SKM-1 treated with dmso at 0.1 percent for 144 hours (cell line): ENCODE measurements around the gene ST3GAL5.
"Not testable (repeated sequence)": the region's sequence is repeated elsewhere in the genome, so short reads cannot be mapped to it uniquely, and the experiment has no call there.

Source experiments
- DNase-seq: peaks from one replicate; lab custom pipeline; 2025; ENCODE audit not compliant: unreplicated experiment; lab: John Stamatoyannopoulos, UW

ST3GAL5 gene

DNA sequence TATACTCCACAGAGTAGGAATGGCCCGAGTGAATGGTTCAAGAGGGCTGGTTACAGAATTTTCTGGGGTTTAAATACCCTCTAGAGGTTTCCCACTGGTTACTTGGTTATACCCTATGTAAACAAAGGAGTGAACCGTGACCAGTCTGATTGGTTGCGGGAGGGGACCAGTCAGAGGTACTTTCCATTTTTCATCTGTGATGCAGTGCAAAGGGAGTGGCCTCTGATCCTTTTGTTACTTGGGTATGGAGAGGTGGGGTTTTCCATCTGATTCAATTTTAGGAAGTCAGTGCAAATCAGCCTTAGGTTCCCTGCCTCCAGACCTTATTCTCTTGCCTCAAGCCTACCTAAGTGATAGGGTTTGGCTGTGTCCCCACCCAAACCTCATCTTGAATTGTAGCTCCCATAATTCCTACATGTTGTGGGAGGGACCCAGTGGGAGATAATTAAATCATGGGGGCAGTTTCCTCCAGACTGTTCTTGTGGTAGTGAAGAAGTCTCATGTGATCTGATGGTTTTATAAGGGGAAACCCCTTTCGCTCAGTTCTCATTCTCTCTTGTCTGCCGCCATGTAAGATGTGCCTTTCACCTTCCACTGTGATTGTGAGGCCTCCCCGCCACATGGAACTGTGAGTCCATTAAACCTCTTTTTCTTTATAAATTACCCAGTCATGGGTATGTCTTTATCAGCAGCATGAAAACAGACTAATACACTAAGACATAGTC lies 5.9 kb upstream of the ST3GAL5 start:
- DNase-seq, result not testable (repeated sequence)

DNA sequence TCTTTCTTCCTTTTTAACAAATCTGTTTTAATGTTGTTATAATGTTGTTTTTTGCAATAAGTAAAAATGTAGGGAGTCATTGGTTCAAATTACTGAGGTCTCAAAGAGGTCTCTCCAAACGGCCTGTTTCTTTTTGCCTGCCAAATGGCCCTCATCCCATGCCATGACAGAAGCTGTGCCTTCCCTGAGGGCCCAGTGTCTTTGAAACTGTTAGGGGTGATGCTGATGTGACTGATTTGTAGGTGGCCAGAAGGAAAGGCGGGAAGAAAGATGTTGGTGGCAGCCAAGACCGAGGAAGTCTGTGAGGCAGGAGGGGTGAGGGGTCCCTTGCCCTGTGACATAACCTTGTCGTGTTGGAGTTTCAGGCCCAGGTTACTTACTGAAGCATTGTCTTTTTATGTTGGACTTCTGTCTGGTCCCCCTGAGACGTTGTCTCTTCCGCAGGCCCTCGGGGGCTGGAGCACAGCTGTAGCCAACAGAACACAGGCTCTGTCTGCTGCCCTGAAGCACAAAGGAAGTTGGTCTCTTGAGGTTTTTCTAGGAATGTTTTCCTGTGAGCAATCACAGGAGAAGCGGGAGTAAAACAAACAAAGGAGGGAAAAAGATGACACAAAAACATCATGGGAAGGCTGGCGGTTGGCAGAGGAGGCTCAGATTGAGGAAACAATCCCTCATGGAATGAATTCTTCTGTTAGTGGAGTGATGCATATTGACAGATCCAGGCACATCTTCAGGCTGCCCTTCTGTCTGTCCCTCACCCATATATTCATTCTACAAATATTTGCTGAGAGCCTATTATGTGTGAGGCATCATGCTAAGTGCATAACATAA lies 4.9 kb upstream of the ST3GAL5 start:
- DNase-seq, result no peak

DNA sequence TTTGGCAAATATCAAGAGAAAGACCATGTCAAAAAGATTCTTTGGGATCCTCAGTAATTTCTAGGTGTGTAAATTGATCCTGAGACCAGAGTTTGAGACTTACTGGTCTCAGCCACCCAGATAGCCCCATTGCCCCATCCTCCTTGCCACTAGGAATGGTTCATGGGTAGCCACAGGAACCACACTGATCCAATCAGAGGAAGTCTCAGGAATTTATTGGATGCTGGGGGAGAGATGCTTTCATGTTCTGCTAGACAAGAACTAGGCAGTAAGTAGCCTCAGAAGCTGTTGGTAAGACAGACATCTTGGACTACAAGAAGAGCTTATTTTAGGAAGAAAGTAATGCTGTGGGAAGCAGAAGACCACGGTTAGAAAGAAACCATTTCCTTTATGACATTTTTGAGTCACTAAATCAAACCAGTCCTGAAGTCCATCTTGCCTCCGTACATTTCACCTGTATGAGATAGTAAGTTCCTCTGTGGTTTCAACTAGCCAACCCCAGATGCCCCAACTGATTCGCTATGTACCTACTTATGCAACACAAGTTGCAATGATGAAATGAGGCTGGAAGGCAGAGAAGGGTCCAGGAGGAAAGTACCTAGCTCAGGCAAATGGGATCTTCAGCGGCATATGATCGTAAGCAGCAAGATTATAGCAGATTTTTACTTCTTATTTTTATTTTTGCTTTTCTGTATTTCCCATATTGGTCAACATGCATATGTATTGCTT lies 3.6 kb upstream of the ST3GAL5 start:
- DNase-seq, result no peak

DNA sequence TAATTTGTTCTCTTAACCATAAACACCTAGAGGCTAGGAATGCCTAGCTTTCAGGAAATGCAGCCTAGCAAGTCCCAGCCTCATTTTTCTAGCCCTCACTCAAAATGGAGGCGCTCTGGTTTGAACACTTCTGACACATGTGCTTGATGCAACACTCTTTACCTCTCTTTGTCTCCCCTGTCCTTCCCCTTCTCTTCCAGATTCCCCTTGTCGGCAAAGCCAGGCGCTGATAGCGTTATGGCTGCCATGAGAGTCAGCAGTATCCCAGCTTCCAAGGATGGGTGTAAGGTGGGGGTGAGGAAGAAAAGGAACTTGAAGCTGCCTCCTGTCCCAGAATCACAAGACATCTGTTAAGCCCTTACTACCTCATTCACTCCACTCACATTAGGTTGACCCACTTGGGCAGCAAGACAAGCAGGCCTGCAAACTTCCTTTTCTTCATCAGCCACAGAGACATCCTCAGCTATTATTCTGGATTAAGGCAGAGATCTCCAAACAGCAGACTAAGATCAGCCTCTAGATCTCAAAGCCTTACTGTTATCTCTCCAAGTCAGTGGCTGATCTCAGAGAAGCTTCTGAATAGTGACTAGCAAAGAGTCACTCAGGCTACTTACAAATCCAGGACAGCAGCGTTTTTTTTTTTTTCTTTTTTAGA lies 1.9 kb upstream of the ST3GAL5 start:
- peak; percentile 22 for DNase-seq

DNA sequence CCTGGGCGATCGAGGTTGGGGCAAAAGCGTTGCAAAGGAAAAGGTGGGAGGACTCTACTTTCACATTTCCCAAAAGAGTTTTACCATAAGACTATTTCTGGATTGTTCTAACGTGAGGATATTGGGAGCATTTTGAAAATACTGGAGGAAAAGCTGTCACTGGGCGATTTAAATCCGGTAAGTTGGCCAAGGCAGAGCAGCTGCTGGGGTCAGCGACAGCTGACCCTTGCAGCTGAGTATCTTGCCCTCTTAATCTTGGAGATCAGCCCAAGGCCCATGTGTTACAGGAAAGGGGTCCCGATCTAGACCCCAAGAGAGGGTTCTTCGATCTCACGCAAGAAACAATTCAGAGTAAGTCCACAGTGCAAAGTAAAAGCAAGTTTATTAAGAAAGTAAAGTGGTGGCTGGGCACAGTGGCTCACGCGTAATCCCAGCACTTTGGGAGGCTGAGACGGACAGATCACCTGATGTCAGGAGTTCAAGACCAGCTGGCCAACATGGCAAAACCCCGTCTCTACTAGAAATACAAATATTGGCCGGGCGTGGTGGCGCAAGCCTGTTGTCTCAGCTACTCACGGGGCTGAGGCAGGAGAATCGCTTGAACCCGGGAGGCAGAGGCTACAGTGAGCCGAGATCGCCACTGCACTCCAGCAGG lies 964 bp upstream of the ST3GAL5 start:
- DNase-seq, result no peak

DNA sequence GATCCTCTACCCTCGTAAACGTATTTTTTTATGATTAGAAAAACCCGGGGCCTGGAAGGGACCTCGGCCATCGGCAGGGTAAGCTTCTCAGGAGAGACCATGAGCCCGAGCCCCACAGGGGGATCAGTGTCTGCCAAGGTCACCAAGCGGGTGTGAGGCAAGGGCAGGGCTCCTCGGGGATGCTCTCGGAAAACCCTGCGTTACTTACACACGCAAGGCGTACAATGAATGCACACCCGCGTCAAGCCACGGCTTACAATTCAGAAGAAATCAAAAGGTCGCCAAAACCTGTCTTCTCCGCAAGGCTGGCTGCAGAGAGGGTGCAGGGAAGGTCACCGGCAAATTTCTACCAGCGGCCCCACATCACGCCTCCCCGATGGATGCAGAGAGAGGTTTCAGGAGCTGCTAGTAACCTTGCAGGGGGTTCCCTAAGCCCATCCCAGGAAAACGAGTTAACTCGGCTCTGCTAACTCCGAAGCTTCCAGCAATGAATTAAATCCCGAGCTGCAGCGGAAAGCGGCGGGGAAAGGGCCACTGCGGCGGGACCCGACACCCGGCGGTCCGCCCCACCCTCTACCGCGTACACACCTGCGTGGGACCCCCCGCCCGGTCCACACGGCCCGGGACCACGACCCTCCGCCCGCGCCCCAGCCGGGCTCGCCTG lies 638 bp downstream of the ST3GAL5 start:
- DNase-seq, result no peak

DNA sequence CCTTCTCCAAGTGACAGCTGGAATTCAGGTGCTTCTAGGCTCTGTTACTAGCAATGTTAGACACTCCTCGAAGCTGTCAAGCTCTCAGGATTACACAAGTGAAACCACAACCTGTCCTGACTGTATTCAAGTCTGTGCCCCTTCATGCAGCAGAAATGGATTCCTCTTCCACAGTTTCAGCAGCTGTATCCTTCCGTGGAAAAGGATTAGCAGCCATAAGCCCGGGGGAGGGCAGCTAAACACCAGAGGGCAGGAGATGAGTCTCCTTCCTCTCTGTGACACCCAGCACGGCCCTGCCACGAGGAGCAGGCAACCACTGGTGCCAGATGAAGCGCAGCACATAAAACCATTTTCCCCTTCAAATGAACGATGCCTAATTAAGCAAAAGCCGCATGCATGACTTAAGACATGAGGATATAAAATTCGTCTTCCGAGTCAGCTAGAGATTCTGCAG lies 1.2 kb downstream of the ST3GAL5 start:
- DNase-seq, result peak; percentile 60

DNA sequence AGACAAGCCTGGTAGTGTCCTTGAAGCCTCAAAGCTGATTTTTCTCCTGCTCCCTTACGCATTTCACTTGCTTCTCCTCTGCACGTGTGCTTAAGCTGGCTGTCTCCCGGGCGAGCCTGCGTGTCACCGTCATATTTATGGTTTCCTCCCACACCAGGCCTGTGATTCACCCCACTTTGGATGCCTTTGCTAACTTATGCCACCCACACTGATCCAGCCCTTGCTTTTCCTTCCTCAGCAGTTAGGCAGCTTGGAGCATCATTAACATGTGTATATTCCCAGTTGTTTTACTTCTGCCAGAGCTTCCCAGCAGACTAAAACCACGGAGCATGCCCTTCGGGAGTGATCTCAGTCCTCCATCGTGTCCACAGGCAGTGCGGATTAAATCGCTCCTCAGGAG lies 2.2 kb downstream of the ST3GAL5 start:
- no peak for DNase-seq

DNA sequence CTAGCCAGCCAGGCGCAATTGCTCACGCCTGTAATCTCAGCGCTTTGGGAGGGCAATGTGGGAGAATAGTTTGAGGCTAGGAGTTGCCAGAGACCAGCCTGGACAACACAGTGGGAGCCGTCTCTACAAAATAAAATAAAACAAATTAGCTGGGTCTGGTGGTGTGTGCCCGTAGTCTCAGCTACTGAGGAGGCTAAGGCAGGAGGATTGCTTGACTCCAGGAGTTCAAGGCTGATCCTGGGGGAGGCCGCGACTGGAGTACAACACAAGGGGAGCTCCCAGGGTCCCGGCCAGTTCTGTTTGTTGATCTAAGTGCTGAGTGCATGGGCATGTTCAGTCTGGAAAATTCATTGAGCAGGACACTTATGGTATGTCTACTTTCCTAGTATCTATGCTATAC lies 2.6 kb downstream of the ST3GAL5 start:
- DNase-seq, result no peak

DNA sequence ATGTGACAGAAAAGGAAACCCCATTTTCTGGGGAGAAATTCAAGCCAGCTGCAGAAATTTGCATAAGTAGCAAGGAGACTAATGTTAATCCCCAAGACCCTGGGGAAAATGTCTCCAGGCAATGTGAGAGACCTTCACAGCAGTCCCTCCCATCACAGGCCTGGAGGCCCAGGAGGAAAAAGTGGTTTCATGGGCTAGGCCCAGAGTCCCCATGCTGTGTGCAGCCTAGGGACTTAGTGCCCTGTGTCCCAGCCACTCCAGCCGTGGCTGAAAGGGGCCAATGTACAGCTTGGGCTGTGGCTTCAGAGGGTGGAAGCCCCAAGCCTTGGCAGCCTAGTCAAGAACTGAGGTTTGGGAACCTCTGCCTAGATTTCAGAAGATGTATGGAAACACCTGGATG lies 7.0 kb downstream of the ST3GAL5 start:
- not testable (repeated sequence) for DNase-seq

DNA sequence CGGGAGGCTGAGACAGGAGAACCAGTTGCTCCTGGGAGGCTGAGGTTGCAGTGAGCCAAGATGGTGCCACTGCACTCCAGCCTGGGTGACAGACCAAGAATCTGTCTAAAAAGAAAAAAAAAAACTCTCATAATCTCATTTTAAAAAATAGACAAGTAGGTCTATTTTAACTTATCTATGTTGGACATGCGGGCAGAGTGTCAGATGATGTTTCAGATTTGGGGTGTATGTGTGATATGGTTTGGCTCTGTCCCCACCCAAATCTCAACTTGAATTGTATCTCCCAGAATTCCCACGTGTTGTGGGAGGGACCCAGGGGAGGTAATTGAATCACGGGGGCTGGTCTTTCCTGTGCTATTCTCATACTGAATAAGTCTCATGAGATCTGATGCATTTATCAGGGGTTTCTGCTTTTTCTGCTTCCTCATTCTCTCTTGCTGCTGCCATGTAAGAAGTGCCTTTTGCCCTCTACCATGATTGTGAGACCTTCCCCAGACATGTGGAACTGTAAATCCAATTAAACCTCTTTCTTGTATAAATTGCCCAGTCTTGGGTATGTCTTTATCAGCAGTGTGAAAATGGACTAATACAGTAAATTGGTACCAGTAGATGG lies 8.0 kb downstream of the ST3GAL5 start:
- not testable (repeated sequence) for DNase-seq

DNA sequence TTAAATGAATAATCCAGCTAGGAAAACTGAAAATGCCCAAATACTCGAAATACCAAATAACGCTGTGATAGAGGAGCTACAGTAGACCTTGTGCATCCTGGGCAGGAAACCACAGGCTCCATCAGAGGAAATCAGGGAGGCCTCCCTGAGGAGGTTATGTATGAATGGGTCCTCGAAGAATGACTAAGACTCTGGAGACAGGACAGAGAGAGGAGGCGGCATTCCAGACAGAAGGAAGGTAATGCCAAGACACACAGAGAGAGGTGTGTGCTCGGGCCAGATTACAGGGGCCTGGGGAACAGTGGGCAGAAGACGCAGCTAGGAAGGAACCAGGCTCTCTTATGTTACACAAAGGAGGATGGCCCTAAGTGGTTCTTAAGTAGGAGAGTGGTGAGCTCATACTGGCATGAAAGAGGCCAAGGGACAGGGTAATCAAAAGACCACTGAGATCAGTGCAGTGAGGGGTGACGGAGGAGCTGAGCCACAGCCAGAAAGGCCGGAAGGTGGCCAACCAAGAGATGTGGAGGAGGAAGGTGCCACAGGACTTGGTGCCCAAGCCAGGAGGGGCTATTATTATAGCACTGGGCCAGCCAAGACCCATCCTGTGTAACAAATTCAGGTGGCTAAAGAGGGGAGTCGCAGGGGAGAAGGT lies 9.9 kb downstream of the ST3GAL5 start:
- DNase-seq, result no peak

DNA sequence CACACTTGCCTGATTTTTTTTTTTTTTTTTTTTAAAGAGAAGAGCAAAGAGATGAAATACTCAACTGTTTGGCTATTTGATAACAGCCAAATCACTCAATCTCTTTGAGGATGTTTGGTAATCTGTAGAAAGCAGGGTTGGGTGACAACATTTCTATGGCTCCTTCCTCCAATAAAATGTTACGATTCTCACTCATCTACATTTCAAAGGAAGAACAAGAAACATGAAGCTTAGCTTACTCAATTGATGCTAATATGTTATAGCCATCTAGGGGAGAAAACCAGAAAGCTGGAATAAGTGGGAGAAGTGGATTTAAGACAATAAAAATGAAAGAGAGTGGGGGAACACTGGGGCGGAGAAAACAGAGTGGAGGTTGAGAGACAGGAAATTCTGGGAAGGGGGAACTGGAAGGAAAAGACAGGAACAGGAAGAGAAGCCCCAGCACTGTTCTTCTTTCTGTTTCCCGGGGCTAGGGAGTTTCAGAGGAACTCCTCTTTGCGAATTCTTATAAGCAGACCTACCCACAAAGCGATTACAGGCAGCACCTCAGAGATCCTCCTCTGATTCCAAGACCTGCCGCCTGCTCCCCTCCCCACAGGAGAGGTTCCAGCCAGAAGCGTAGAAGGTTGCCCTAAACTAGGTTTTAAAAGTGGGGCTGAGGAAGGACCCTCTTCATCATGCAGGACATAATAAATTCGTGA lies 13.3 kb downstream of the ST3GAL5 start:
- DNase-seq, result no peak

DNA sequence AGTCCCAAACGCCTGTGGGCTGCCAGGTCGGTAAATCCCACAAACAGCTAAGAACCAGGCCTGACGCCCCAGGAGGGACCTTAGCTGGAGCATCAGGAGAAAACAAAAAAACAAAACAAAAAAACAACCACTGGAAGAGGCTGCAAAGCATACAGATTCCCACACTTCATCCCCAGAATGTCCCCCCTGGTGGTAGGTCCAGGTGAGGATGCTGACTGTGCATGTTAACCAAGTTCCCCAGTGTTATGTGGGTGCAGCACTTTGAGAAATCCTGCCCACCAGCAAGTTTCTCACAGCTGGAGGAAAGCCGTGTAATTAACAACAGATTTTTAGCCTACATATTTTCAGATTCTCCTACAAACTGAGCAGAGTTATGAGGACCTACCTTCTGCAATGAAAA lies 15.1 kb downstream of the ST3GAL5 start:
- no peak for DNase-seq

DNA sequence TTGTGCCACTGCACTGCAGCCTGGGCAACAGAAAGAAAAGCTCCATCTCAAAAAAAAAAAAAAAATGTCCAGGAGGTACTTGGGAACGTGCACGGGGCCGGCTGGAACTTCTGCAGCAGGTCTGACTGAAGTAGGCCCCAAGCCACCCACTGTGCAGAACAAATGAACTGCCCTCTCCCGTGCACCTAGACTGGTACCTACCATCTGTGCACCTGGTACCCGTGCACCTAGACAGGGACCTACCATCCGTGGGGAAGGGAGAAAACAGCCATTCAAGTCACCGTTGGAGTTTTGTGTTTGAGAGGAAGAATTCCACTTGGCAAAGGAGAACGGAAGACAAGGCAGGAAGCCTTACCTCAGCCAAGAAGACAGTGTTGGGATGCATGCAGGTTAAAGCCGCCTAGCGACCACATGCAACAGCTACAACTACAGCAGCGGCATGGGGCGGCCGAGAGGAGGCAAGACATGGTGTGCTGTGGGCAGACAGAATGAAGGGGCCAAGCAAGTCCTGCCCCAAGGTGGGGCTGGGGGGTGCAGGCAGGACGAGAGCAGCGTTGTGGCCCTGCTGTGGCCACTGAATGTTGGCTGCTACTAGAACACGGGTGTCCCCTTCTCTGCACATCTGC lies 16.1 kb downstream of the ST3GAL5 start:
- DNase-seq, result no peak

DNA sequence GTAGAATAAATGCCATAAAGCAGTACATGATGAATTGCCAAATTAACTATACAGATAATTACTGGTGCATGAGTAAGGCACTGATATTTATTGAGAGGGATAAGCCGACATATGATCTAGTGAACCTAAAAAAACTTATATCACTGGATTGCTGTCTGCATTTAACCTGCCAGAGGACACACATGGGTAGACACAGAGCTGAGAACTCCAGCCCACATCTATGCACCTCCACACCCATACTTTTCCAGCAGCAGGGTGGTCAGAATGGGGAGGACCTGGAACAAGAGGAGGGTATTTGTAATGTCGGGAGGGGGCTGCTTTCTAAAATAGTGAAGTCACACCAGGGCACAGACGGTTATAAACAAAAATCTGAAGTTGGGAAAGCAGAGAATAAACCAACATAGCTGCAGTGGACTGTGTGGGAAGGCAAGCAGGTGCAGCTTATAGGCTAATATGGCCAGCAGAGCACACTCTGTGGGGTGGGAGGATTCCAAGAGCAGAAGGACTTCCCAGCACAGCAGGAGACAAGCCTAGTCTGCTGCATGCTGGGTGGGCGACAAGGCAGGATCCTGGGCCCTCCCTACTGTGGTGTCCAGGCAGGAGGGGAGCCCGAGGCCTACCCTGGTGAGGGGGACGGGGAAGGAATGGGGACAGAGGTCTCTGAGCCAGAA lies 17.2 kb downstream of the ST3GAL5 start:
- no peak for DNase-seq

DNA sequence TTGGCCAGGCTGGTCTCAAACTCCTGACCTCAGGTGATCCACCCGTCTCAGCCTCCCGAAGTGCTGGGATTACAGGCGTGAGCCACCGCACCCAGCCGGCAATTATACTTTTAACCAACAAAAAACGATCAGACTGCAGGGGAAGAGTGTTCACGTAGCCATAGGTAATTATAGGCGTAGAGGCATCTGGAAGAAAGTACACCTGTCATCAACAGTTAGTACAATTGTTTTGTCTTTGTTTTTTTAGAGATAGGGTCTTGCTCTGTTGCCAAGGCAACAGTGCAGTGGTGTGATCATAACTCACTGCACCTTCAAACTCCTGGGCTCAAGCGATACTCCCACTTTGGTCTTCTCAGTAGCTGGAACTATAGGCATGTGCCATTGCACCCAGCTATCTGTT lies 20.0 kb downstream of the ST3GAL5 start:
- no peak for DNase-seq
